GM12891 (cell line): Measurements from ENCODE around the gene CCDC9B.

Source experiments
- PAX5 ChIP-seq: IDR thresholded peaks from 2 replicates; pipeline ENCODE4 v1.6.1; 2011; ENCODE audit warnings: low read length, moderate library complexity, mild to moderate bottlenecking; ENCODE audit not compliant: insufficient read depth, severe bottlenecking
- POLR2A ChIP-seq: IDR thresholded peaks from 2 replicates; pipeline ENCODE4 v1.6.1; 2011; ENCODE audit warnings: low read depth, low read length, control low read depth
- POLR2AphosphoS5 ChIP-seq: IDR thresholded peaks from 2 replicates; pipeline ENCODE4 v1.6.1; 2011; ENCODE audit warnings: low read depth, low read length, control low read depth
- POU2F2 ChIP-seq: IDR thresholded peaks from 2 replicates; pipeline ENCODE4 v1.6.1; 2011; ENCODE audit warnings: low read depth, mild to moderate bottlenecking, control low read depth, low read length, moderate library complexity
- SPI1 ChIP-seq: IDR thresholded peaks from 2 replicates; pipeline ENCODE4 v1.6.1; 2011; ENCODE audit warnings: low read depth, low read length, control low read depth
- TAF1 ChIP-seq: IDR thresholded peaks from 2 replicates; pipeline ENCODE4 v1.6.1; 2011; ENCODE audit warnings: low read depth, low read length, control low read depth

DNA sequence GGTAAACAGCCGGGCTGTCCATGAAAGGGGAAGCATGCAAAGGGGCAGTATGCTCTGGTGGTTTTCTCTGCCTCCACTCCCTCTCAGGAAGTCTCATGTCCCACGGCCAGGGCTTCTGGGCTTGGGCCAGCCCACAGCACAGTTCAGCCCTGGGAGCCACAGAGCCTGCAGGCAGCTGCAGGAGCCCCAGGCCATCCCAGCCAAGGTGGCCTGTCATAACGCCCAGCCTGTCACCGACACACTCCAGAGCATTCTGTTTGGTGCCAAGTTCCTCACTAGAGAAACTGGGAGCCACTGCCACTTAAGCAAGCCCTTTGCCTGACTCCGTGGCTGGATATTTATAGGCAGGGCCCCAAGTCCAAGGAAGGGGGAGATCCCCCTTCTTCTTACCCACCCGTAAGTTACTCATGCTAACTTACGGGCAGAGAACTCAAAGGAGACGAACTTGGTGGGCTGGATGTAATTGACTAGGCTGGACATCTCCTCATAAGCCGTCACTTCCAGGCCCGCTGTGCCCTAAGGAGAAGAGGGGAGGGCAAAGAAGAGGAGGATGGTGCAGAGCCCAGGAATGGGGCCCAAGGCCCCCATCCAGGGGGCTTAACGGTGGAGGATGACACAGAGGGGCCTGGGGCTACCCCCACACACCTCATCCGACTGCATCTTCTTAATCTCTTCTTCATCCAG lies 44.7 kb downstream of the CCDC9B start:
- no peak for TF ChIP-seq SPI1
- TF ChIP-seq POLR2A: no peak
- no peak for TF ChIP-seq POLR2AphosphoS5
- no peak for TF ChIP-seq PAX5
- no peak for TF ChIP-seq TAF1
- no peak for TF ChIP-seq POU2F2
